ENCODE data around the gene TMEM186. TPM values are rescaled to one million over a fixed set of nuclear protein-coding genes. Genes with fewer than 3 reads are reported as not detected.

TMEM186 gene
- total RNA-seq, 1 donor from 2014 or later = 9.6 TPM

- FAIRE-seq (no peak), DNase-seq (ENCODE audit: low read depth) (no peak)
- Histone ChIP-seq H3K36me3 (ENCODE audit: insufficient read depth, low read length) (no peaks in the 10 kb centered on the region), H3K9ac (ENCODE audit: low read length) (no peak overlapping the region), H2AFZ (ENCODE audit: low read depth, low read length) (no peak overlapping the region), H3K79me2 (ENCODE audit: insufficient read depth, low read length) (no peaks in the 10 kb centered on the region), H3K9me3 (ENCODE audit: insufficient read depth, low read depth, low read length) (no peaks in the 10 kb centered on the region), H3K27me3 (ENCODE audit: insufficient read depth, low read length) (no peaks in the 10 kb centered on the region), H3K27ac (ENCODE audit: low read depth, low read length) (no peak overlapping the region), H4K20me1 (ENCODE audit: insufficient read depth, low read length) (no peaks in the 10 kb centered on the region), H3K4me3 (ENCODE audit: insufficient read depth, low read depth, low read length) (no peak overlapping the region), H3K4me1 (ENCODE audit: insufficient read depth, low read length) (no peaks in the 10 kb centered on the region), H3K4me2 (ENCODE audit: low read length) (no peak overlapping the region)
- Mint-ChIP-seq H3K9me3 (ENCODE audit: unreplicated experiment) (no peaks in the 10 kb centered on the region), H3K4me1 (ENCODE audit: low read depth, unreplicated experiment) (no peaks in the 10 kb centered on the region), H3K4me3 (ENCODE audit: unreplicated experiment) (no peak overlapping the region), H3K27me3 (ENCODE audit: low read depth, unreplicated experiment) (no peaks in the 10 kb centered on the region), H3K27ac (ENCODE audit: unreplicated experiment) (no peak overlapping the region), H3K36me3 (ENCODE audit: low read depth, unreplicated experiment) (peaks cover 10% of the 10 kb centered on the region)
- TF ChIP-seq CTCF (IDR thresholded peaks at IDR 0.05; ENCODE audit: insufficient read depth, low read depth, low read length) (no peak), EZH2 (IDR thresholded peaks at IDR 0.05; ENCODE audit: insufficient read depth, low read length) (no peak)
Measured at GRCh38 chr16:8763083-8763482, 34.4 kb downstream of the TMEM186 start.

GRCh38 chr16:8762254-8762653 lies 35.2 kb downstream of the TMEM186 start:
- DNase-seq (ENCODE audit: low read depth) (no peak), FAIRE-seq (no peak)
- TF ChIP-seq EZH2 (IDR thresholded peaks at IDR 0.05; ENCODE audit: insufficient read depth, low read length) = no peak

GRCh38 chr16:8761078-8761477 lies 36.4 kb downstream of the TMEM186 start:
- no peaks in the 10 kb centered on the region for H3K27me3 Mint-ChIP-seq (ENCODE audit: low read depth, unreplicated experiment)
- Histone ChIP-seq H4K20me1 (ENCODE audit: insufficient read depth, low read length) (no peaks in the 10 kb centered on the region), H3K79me2 (ENCODE audit: insufficient read depth, low read length) (no peaks in the 10 kb centered on the region), H3K4me3 (ENCODE audit: insufficient read depth, low read depth, low read length) (no peak overlapping the region), H3K9ac (ENCODE audit: low read length) (no peak overlapping the region), H2AFZ (ENCODE audit: low read depth, low read length) (no peak overlapping the region), H3K9me3 (ENCODE audit: insufficient read depth, low read depth, low read length) (no peaks in the 10 kb centered on the region), H3K36me3 (ENCODE audit: insufficient read depth, low read length) (no peaks in the 10 kb centered on the region), H3K27ac (ENCODE audit: low read depth, low read length) (no peak overlapping the region), H3K4me1 (ENCODE audit: insufficient read depth, low read length) (no peaks in the 10 kb centered on the region), H3K27me3 (ENCODE audit: insufficient read depth, low read length) (no peaks in the 10 kb centered on the region), H3K4me2 (ENCODE audit: low read length) (no peak overlapping the region)
- H3K4me3 Mint-ChIP-seq (ENCODE audit: unreplicated experiment) = no peak overlapping the region
- no peak for DNase-seq (ENCODE audit: low read depth)
- H3K27ac Mint-ChIP-seq (ENCODE audit: unreplicated experiment) = no peak overlapping the region
- H3K36me3 Mint-ChIP-seq (ENCODE audit: low read depth, unreplicated experiment) = peaks cover 8% of the 10 kb centered on the region
- H3K4me1 Mint-ChIP-seq (ENCODE audit: low read depth, unreplicated experiment) = no peaks in the 10 kb centered on the region
- no peak for FAIRE-seq
- no peak for TF ChIP-seq EZH2 (IDR thresholded peaks at IDR 0.05; ENCODE audit: insufficient read depth, low read length)
- no peak for TF ChIP-seq CTCF (IDR thresholded peaks at IDR 0.05; ENCODE audit: insufficient read depth, low read depth, low read length)
- H3K9me3 Mint-ChIP-seq (ENCODE audit: unreplicated experiment) = no peaks in the 10 kb centered on the region

More at GRCh38 chr16:8762254-8762653, 35.2 kb downstream of the TMEM186 start:
- H3K36me3 ChIP-seq (ENCODE audit: insufficient read depth, low read length) = no peaks in the 10 kb centered on the region
- no peaks in the 10 kb centered on the region for H4K20me1 ChIP-seq (ENCODE audit: insufficient read depth, low read length)
- H3K9me3 Mint-ChIP-seq (ENCODE audit: unreplicated experiment) = no peaks in the 10 kb centered on the region
- peaks cover 8% of the 10 kb centered on the region for H3K36me3 Mint-ChIP-seq (ENCODE audit: low read depth, unreplicated experiment)
- H3K27ac Mint-ChIP-seq (ENCODE audit: unreplicated experiment) = no peak overlapping the region
- no peak overlapping the region for H3K4me3 Mint-ChIP-seq (ENCODE audit: unreplicated experiment)
- H3K27me3 Mint-ChIP-seq (ENCODE audit: low read depth, unreplicated experiment) = no peaks in the 10 kb centered on the region
- no peaks in the 10 kb centered on the region for H3K4me1 ChIP-seq (ENCODE audit: insufficient read depth, low read length)
- no peaks in the 10 kb centered on the region for H3K79me2 ChIP-seq (ENCODE audit: insufficient read depth, low read length)
- H3K4me2 ChIP-seq (ENCODE audit: low read length) = no peak overlapping the region
- H3K27ac ChIP-seq (ENCODE audit: low read depth, low read length) = no peak overlapping the region
- no peaks in the 10 kb centered on the region for H3K9me3 ChIP-seq (ENCODE audit: insufficient read depth, low read depth, low read length)
- H3K4me1 Mint-ChIP-seq (ENCODE audit: low read depth, unreplicated experiment) = no peaks in the 10 kb centered on the region
- no peaks in the 10 kb centered on the region for H3K27me3 ChIP-seq (ENCODE audit: insufficient read depth, low read length)
- H2AFZ ChIP-seq (ENCODE audit: low read depth, low read length) = no peak overlapping the region
- H3K4me3 ChIP-seq (ENCODE audit: insufficient read depth, low read depth, low read length) = no peak overlapping the region
- H3K9ac ChIP-seq (ENCODE audit: low read length) = no peak overlapping the region
